PFSK-1 (cell line): ENCODE results near the gene OR7A17.

ENCODE experiments used
- FOXP2 ChIP-seq: optimal IDR thresholded peaks from 2 replicates; pipeline ENCODE3; 2011; ENCODE audit warnings: borderline replicate concordance, control low read depth, inconsistent platforms; ENCODE audit not compliant: insufficient read depth; ENCODE audit errors: extremely low read length, extremely low read depth
- POLR2AphosphoS5 ChIP-seq: IDR thresholded peaks from 2 replicates; pipeline ENCODE4 v1.6.1; 2012; ENCODE audit warnings: low read depth, mild to moderate bottlenecking, control low read depth, low read length, moderate library complexity
- REST ChIP-seq, 2 experiments: IDR thresholded peaks; 2 replicates each; pipeline versions ENCODE4 v1.6.1 to v1.8.0; 2011 to 2012; ENCODE audit warnings: low read depth in 2 of 2, low read length in 2 of 2, control low read depth in 1 of 2, inconsistent platforms in 1 of 2, mild to moderate bottlenecking in 1 of 2, moderate library complexity in 1 of 2; ENCODE audit not compliant: insufficient read depth in 1 of 2
- SIN3A ChIP-seq: IDR thresholded peaks from 2 replicates; pipeline ENCODE4 v1.6.1; 2012; ENCODE audit warnings: mild to moderate bottlenecking, low read length, moderate library complexity, borderline replicate concordance; ENCODE audit not compliant: insufficient read depth
- TAF1 ChIP-seq: IDR thresholded peaks from 2 replicates; pipeline ENCODE4 v1.6.1; 2012; ENCODE audit warnings: low read length, control low read depth, borderline replicate concordance; ENCODE audit not compliant: insufficient read depth

OR7A17 gene

GRCh38 chr19:14835011-14835410 lies 50.9 kb downstream of the OR7A17 start, which contains the start of the genes OR7A5 and OR7C1:
TSS of gene OR7A5 (minus strand) at chr19:14835185. CDS start at chr19:14828241, 6,944 bp downstream.
TSS of gene OR7C1 (minus strand) at chr19:14835185. CDS start at chr19:14800136, 35,049 bp downstream.
- TF ChIP-seq SIN3A (no peak), FOXP2 (no peak), TAF1 (no peak), POLR2AphosphoS5 (no peak), REST (IDR thresholded peaks at IDR 0.05; ENCODE audit: insufficient read depth in 1 of 2, low read depth in 2 of 2, low read length in 2 of 2) (no peak)

DNA sequence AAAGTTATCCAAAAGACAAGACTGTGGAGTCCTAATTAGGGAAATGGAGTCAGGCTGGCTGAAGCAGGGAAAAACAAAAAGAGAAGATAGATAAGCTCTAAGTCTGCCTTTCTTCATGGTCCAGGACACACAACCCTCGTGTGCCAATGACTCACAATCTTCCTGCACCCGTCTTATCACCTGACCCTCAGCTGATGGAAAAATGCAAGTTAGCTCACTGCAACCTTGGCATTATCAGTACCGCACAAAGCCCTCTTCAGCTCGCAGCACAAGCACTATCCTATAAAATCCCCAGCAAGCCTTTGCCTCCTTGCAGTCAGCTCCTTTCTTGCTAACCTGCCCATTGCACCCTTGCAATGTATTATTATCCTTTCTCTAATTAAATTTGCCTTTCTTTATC lies 55.2 kb downstream of the OR7A17 start:
- TF ChIP-seq REST (IDR thresholded peaks at IDR 0.05; ENCODE audit: insufficient read depth in 1 of 2, low read depth in 2 of 2, low read length in 2 of 2): no peak
- no peak for TF ChIP-seq FOXP2
- TF ChIP-seq SIN3A: no peak
- no peak for TF ChIP-seq TAF1
- TF ChIP-seq POLR2AphosphoS5: no peak
